ENCODE results near the gene MYL7.

- TF ChIP-seq ZFP30 (CRISPR knock-in tag; IDR thresholded peaks at IDR 0.05) (no peak), ZNF8 (CRISPR knock-in tag; IDR thresholded peaks at IDR 0.05) (no peak), CSRNP3 (CRISPR knock-in tag; IDR thresholded peaks at IDR 0.05) (no peak), TSHZ2 (CRISPR knock-in tag; IDR thresholded peaks at IDR 0.05) (no peak), OSR1 (CRISPR knock-in tag; IDR thresholded peaks at IDR 0.05) (no peak), ARNTL (CRISPR knock-in tag; IDR thresholded peaks at IDR 0.05; ENCODE audit: borderline replicate concordance, low read depth) (no peak)
- TF ChIP-seq, protein P1, sequence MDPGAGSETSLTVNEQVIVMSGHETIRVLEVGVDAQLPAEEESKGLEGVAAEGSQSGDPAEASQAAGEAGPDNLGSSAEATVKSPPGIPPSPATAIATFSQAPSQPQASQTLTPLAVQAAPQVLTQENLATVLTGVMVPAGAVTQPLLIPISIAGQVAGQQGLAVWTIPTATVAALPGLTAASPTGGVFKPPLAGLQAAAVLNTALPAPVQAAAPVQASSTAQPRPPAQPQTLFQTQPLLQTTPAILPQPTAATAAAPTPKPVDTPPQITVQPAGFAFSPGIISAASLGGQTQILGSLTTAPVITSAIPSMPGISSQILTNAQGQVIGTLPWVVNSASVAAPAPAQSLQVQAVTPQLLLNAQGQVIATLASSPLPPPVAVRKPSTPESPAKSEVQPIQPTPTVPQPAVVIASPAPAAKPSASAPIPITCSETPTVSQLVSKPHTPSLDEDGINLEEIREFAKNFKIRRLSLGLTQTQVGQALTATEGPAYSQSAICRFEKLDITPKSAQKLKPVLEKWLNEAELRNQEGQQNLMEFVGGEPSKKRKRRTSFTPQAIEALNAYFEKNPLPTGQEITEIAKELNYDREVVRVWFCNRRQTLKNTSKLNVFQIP (CRISPR knock-in tag; IDR thresholded peaks at IDR 0.05; ENCODE audit: borderline replicate concordance, low read depth) = no peak
Observed at GRCh38 chr7:44154703-44155102, 13.6 kb upstream of the MYL7 start.

Data from SK-N-SH treated with all-trans-retinoic acid at 6 μM for 48 hours (cell line).